ENCODE measurements around the gene PEX5L. TPM values are rescaled to one million over a fixed set of nuclear protein-coding genes. Genes with fewer than 3 reads are reported as not detected.
"Not testable (repeated sequence)": the region's sequence is repeated elsewhere in the genome, so short reads cannot be mapped to it uniquely, and the experiment has no call there.

The PEX5L gene
- total and polyA plus RNA-seq, 2 experiments from 2014 or later: 0.13 to 0.63 TPM

GRCh38 chr3:179791793-179792192 is 244.9 kb downstream of the PEX5L start:
- no peak for TF ChIP-seq CTCF (IDR thresholded peaks at IDR 0.05; ENCODE audit: poor library complexity)
- TF ChIP-seq EZH2 (IDR thresholded peaks at IDR 0.05; ENCODE audit: borderline replicate concordance): no peak
- TF ChIP-seq EZH2phosphoT487 (IDR thresholded peaks at IDR 0.05; ENCODE audit: low read depth, severe bottlenecking, unreplicated experiment): no peak
- Histone ChIP-seq H3K4me2 (no peak overlapping the region), H3K79me2 (no peaks in the 10 kb centered on the region), H3K36me3 (replicated peaks; ENCODE audit: insufficient read depth, low read depth) (no peaks in the 10 kb centered on the region), H3K4me1 (ENCODE audit: insufficient read depth) (peaks cover 4% of the 10 kb centered on the region), H2AFZ (no peak overlapping the region), H4K20me1 (ENCODE audit: insufficient read depth, poor library complexity, severe bottlenecking) (no peaks in the 10 kb centered on the region), H3K4me3 (no peak overlapping the region), H3K27ac (no peak overlapping the region), H3K9me3 (ENCODE audit: low read depth) (no peaks in the 10 kb centered on the region), H3K27me3 (no peaks in the 10 kb centered on the region), H3K9me2 (replicated peaks; ENCODE audit: insufficient read depth) (no peaks in the 10 kb centered on the region)
- no peak for DNase-seq (ENCODE audit: low spot score)
- WGBS (ENCODE audit: low lambda C conversion rate, missing lambda C conversion rate): 90% methylated on average over 3 of the region's 3 CpGs

- Histone ChIP-seq H3K36me3 (replicated peaks; ENCODE audit: insufficient read depth, low read depth) (no peaks in the 10 kb centered on the region), H3K4me1 (ENCODE audit: insufficient read depth) (no peaks in the 10 kb centered on the region), H3K27me3 (no peaks in the 10 kb centered on the region), H3K9me3 (ENCODE audit: low read depth) (no peaks in the 10 kb centered on the region), H3K4me3 (no peak overlapping the region), H3K4me2 (no peak overlapping the region), H4K20me1 (ENCODE audit: insufficient read depth, poor library complexity, severe bottlenecking) (no peaks in the 10 kb centered on the region), H3K27ac (no peak overlapping the region), H3K9me2 (replicated peaks; ENCODE audit: insufficient read depth) (no peaks in the 10 kb centered on the region), H3K79me2 (no peaks in the 10 kb centered on the region), H2AFZ (no peak overlapping the region)
- WGBS (ENCODE audit: low lambda C conversion rate, missing lambda C conversion rate): 90% methylated on average over 1 of the region's 1 CpG
- no peak for TF ChIP-seq EZH2phosphoT487 (IDR thresholded peaks at IDR 0.05; ENCODE audit: low read depth, severe bottlenecking, unreplicated experiment)
- no peak for TF ChIP-seq CTCF (IDR thresholded peaks at IDR 0.05; ENCODE audit: poor library complexity)
- TF ChIP-seq EZH2 (IDR thresholded peaks at IDR 0.05; ENCODE audit: borderline replicate concordance): no peak
- no peak for DNase-seq (ENCODE audit: low spot score)
These were observed 247.7 kb downstream of the PEX5L start for GRCh38 chr3:179788996-179789395.

- 81% methylated on average over 5 of the region's 5 CpGs for WGBS (ENCODE audit: low lambda C conversion rate, missing lambda C conversion rate)
- H3K27me3 ChIP-seq; H3K4me3 ChIP-seq; H3K27ac ChIP-seq; H3K9me3 ChIP-seq (ENCODE audit: low read depth); H3K79me2 ChIP-seq; H3K4me1 ChIP-seq (ENCODE audit: insufficient read depth); H3K36me3 ChIP-seq (replicated peaks; ENCODE audit: insufficient read depth, low read depth); H2AFZ ChIP-seq; H4K20me1 ChIP-seq (ENCODE audit: insufficient read depth, poor library complexity, severe bottlenecking); H3K9me2 ChIP-seq (replicated peaks; ENCODE audit: insufficient read depth); DNase-seq (ENCODE audit: low spot score); H3K4me2 ChIP-seq: not testable (repeated sequence)
These were observed 253.9 kb downstream of the PEX5L start for GRCh38 chr3:179782841-179783240.

- TF ChIP-seq EZH2 (IDR thresholded peaks at IDR 0.05; ENCODE audit: borderline replicate concordance) (no peak), EZH2phosphoT487 (IDR thresholded peaks at IDR 0.05; ENCODE audit: low read depth, severe bottlenecking, unreplicated experiment) (no peak), CTCF (IDR thresholded peaks at IDR 0.05; ENCODE audit: poor library complexity) (no peak)
- Histone ChIP-seq H3K4me1 (ENCODE audit: insufficient read depth) (no peaks in the 10 kb centered on the region), H3K27me3 (no peaks in the 10 kb centered on the region), H3K9me2 (replicated peaks; ENCODE audit: insufficient read depth) (no peaks in the 10 kb centered on the region), H3K79me2 (no peaks in the 10 kb centered on the region), H3K36me3 (replicated peaks; ENCODE audit: insufficient read depth, low read depth) (no peaks in the 10 kb centered on the region), H4K20me1 (ENCODE audit: insufficient read depth, poor library complexity, severe bottlenecking) (no peaks in the 10 kb centered on the region), H2AFZ (no peak overlapping the region), H3K27ac (no peak overlapping the region), H3K4me2 (no peak overlapping the region), H3K9me3 (ENCODE audit: low read depth) (no peaks in the 10 kb centered on the region), H3K4me3 (no peak overlapping the region)
- DNase-seq (ENCODE audit: low spot score): no peak
- 98% methylated on average over 28 of the region's 28 CpGs for WGBS (ENCODE audit: low lambda C conversion rate, missing lambda C conversion rate)
These were observed 261.2 kb downstream of the PEX5L start for GRCh38 chr3:179775416-179776122.
